ENCODE measurements around the gene GTF2A1. TPM values are rescaled to one million over a fixed set of nuclear protein-coding genes. Genes with fewer than 3 reads are reported as not detected.
"Not testable (repeated sequence)": the region's sequence is repeated elsewhere in the genome, so short reads cannot be mapped to it uniquely, and the experiment has no call there.

GTF2A1 gene
- total and polyA plus RNA-seq, 2 donors (not counting 3 experiments of a cell fraction or from before 2014, with no cell fraction given) = 11.1 to 33.4 TPM

DNA sequence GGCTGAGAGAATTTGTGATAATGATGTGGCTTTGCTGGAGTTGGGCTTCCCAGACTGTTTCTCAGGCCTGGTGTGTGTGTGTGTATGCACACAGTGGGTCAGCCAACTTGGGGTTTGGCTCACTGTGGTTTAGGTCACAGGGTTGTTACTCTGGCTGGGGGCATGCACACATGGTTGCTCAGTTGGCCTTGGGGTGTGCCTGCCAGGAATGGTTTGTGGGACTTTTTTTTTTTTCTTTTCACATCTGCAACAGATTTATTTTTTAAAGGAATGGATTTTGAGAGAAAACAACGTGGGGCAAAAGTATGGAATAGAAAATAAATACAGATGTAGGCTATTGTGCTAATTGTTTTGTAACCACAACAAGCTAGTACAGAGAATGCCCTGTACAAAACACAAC lies 25.0 kb upstream of the GTF2A1 start:
- Histone ChIP-seq H3K36me3 (ENCODE audit: control insufficient read depth in 2 of 2, extremely low read depth in 1 of 2, insufficient read depth in 2 of 2, low read length in 2 of 2) (no peaks in the 10 kb centered on the region), H3K4me3 (replicated peaks in 1 of 3; ENCODE audit: insufficient read depth in 1 of 3, low read depth in 1 of 3, low read length in 3 of 3) (no peak overlapping the region), H3K4me2 (ENCODE audit: insufficient read depth, low read length) (no peak overlapping the region), H3K4me1 (ENCODE audit: control insufficient read depth, extremely low read depth, insufficient read depth, low read length) (no peaks in the 10 kb centered on the region), H3K9me1 (replicated peaks; ENCODE audit: control insufficient read depth, extremely low read depth, insufficient read depth, low read length) (no peaks in the 10 kb centered on the region), H3K9me3 (replicated peaks; ENCODE audit: control insufficient read depth, insufficient read depth, low read length) (no peaks in the 10 kb centered on the region), H2AFZ (ENCODE audit: low read depth, low read length) (no peak overlapping the region), H3K79me2 (ENCODE audit: control insufficient read depth, insufficient read depth, low read length) (no peaks in the 10 kb centered on the region), H3K27me3 (ENCODE audit: control insufficient read depth in 2 of 2, insufficient read depth in 2 of 2, low read length in 2 of 2) (no peaks in the 10 kb centered on the region), H4K20me1 (replicated peaks; ENCODE audit: control insufficient read depth, extremely low read depth, insufficient read depth, low read length) (no peaks in the 10 kb centered on the region), H3K9ac (replicated peaks; ENCODE audit: extremely low read depth, insufficient read depth, low read length) (no peak overlapping the region), H3K27ac (ENCODE audit: insufficient read depth, low read depth, low read length) (no peak overlapping the region)
- intact Hi-C loops (cut with micrococcal nuclease) (no loop called here), dilution Hi-C loops (cut with MboI; ENCODE audit: extremely low pct_ligation_motif_present, low sequenced_read_pairs) (no loop called here)
- CTCF ChIA-PET = no interaction called here
- BruUV-seq (replicated peaks) = no TSS peak
- no peak for DNase-seq (ENCODE audit: low read depth, low spot score)
- FAIRE-seq = no peak
- POLR2A ChIA-PET = no interaction called here
- no peak for TF ChIP-seq JUN (IDR thresholded peaks at IDR 0.05; ENCODE audit: borderline replicate concordance, insufficient read depth, insufficient read length, low read depth)

DNA sequence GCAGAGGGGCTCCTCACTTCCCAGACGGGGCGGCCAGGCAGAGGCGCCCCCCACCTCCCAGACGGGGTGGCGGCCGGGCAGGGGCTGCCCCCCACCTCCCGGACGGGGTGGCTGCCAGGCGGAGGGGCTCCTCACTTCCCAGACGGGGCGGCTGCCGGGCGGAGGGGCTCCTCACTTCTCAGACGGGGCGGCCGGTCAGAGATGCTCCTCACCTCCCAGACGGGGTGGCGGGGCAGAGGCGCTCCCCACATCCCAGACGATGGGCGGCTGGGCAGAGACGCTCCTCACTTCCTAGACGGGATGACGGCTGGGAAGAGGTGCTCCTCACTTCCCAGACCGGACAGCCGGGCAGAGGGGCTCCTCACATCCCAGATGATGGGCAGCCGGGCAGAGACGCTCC lies 23.7 kb upstream of the GTF2A1 start:
- H3K4me1 ChIP-seq (ENCODE audit: control insufficient read depth, extremely low read depth, insufficient read depth, low read length); POLR2A ChIA-PET; H3K79me2 ChIP-seq (ENCODE audit: control insufficient read depth, insufficient read depth, low read length); dilution Hi-C loops (cut with MboI; ENCODE audit: extremely low pct_ligation_motif_present, low sequenced_read_pairs); H3K9me1 ChIP-seq (replicated peaks; ENCODE audit: control insufficient read depth, extremely low read depth, insufficient read depth, low read length); DNase-seq (ENCODE audit: low read depth, low spot score); H3K4me3 ChIP-seq (replicated peaks in 1 of 3; ENCODE audit: insufficient read depth in 1 of 3, low read depth in 1 of 3, low read length in 3 of 3); H3K36me3 ChIP-seq (ENCODE audit: control insufficient read depth in 2 of 2, extremely low read depth in 1 of 2, insufficient read depth in 2 of 2, low read length in 2 of 2); H3K27ac ChIP-seq (ENCODE audit: insufficient read depth, low read depth, low read length); H3K9ac ChIP-seq (replicated peaks; ENCODE audit: extremely low read depth, insufficient read depth, low read length); H3K4me2 ChIP-seq (ENCODE audit: insufficient read depth, low read length); H2AFZ ChIP-seq (ENCODE audit: low read depth, low read length); intact Hi-C loops (cut with micrococcal nuclease); H3K27me3 ChIP-seq (ENCODE audit: control insufficient read depth in 2 of 2, insufficient read depth in 2 of 2, low read length in 2 of 2); H3K9me3 ChIP-seq (replicated peaks; ENCODE audit: control insufficient read depth, insufficient read depth, low read length); CTCF ChIA-PET; FAIRE-seq; BruUV-seq (replicated peaks); H4K20me1 ChIP-seq (replicated peaks; ENCODE audit: control insufficient read depth, extremely low read depth, insufficient read depth, low read length): not testable (repeated sequence)

DNA sequence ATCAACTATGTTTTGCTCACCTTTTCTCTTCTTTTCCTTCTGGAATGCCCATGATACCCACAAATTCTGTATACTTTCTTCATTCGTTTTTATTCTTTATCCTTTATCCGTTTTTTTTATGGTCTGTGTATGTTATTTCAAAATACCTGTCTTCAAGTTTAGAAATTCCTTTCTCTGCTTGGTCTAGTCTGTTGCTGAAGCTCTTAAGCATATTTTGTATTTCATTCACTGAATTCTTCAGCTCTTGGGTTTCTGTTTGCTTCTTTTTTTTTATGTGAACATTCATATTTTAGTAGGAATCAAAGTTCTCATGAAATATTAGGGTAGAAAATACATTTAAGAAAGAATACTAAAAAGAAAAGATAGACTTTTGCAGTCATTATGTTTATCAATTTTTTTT lies 22.7 kb upstream of the GTF2A1 start:
- ChIA-PET CTCF (no interaction called here), POLR2A (no interaction called here)
- no peak overlapping the region for H3K4me3 ChIP-seq (replicated peaks in 1 of 3; ENCODE audit: insufficient read depth in 1 of 3, low read depth in 1 of 3, low read length in 3 of 3)
- intact Hi-C loops (cut with micrococcal nuclease) = no loop called here
- H2AFZ ChIP-seq (ENCODE audit: low read depth, low read length) = no peak overlapping the region
- no peak for FAIRE-seq
- no peaks in the 10 kb centered on the region for H3K4me1 ChIP-seq (ENCODE audit: control insufficient read depth, extremely low read depth, insufficient read depth, low read length)
- no peaks in the 10 kb centered on the region for H3K36me3 ChIP-seq (ENCODE audit: control insufficient read depth in 2 of 2, extremely low read depth in 1 of 2, insufficient read depth in 2 of 2, low read length in 2 of 2)
- no peaks in the 10 kb centered on the region for H3K27me3 ChIP-seq (ENCODE audit: control insufficient read depth in 2 of 2, insufficient read depth in 2 of 2, low read length in 2 of 2)
- DNase-seq (ENCODE audit: low read depth, low spot score) = no peak
- no peaks in the 10 kb centered on the region for H4K20me1 ChIP-seq (replicated peaks; ENCODE audit: control insufficient read depth, extremely low read depth, insufficient read depth, low read length)
- H3K9me3 ChIP-seq (replicated peaks; ENCODE audit: control insufficient read depth, insufficient read depth, low read length) = no peaks in the 10 kb centered on the region
- no peak overlapping the region for H3K27ac ChIP-seq (ENCODE audit: insufficient read depth, low read depth, low read length)
- TF ChIP-seq POLR2A (IDR thresholded peaks at IDR 0.05; ENCODE audit: low read depth, low read length) = no peak
- H3K9ac ChIP-seq (replicated peaks; ENCODE audit: extremely low read depth, insufficient read depth, low read length) = no peak overlapping the region
- H3K9me1 ChIP-seq (replicated peaks; ENCODE audit: control insufficient read depth, extremely low read depth, insufficient read depth, low read length) = no peaks in the 10 kb centered on the region
- H3K79me2 ChIP-seq (ENCODE audit: control insufficient read depth, insufficient read depth, low read length) = no peaks in the 10 kb centered on the region
- no TSS peak for BruUV-seq (replicated peaks)
- dilution Hi-C loops (cut with MboI; ENCODE audit: extremely low pct_ligation_motif_present, low sequenced_read_pairs) = no loop called here
- H3K4me2 ChIP-seq (ENCODE audit: insufficient read depth, low read length) = no peak overlapping the region

DNA sequence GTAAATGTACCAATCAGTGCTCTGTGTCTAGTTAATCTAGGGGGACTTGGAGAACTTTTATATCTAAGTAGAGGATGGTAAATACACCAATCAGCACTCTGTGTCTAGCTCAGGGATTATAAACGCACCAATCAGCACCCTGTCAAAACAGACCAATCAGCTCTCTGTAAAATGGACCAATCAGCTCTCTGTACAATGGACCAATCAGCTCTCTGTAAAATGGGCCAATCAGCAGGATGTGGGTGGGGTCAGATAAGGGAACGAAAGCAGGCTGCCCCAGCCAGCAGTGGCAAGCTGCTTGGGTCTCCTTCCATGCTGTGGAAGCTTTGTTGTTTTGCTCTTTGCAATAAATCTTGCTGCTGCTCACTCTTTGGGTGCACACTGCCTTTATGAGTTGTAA lies 16.1 kb upstream of the GTF2A1 start:
- H3K4me3 ChIP-seq (replicated peaks in 1 of 3; ENCODE audit: insufficient read depth in 1 of 3, low read depth in 1 of 3, low read length in 3 of 3); H3K36me3 ChIP-seq (ENCODE audit: control insufficient read depth in 2 of 2, extremely low read depth in 1 of 2, insufficient read depth in 2 of 2, low read length in 2 of 2); intact Hi-C loops (cut with micrococcal nuclease); H3K4me2 ChIP-seq (ENCODE audit: insufficient read depth, low read length); H3K27ac ChIP-seq (ENCODE audit: insufficient read depth, low read depth, low read length); FAIRE-seq; H3K9me1 ChIP-seq (replicated peaks; ENCODE audit: control insufficient read depth, extremely low read depth, insufficient read depth, low read length); DNase-seq (ENCODE audit: low read depth, low spot score); H3K9me3 ChIP-seq (replicated peaks; ENCODE audit: control insufficient read depth, insufficient read depth, low read length); dilution Hi-C loops (cut with MboI; ENCODE audit: extremely low pct_ligation_motif_present, low sequenced_read_pairs); H3K4me1 ChIP-seq (ENCODE audit: control insufficient read depth, extremely low read depth, insufficient read depth, low read length); H2AFZ ChIP-seq (ENCODE audit: low read depth, low read length); POLR2A ChIA-PET; H4K20me1 ChIP-seq (replicated peaks; ENCODE audit: control insufficient read depth, extremely low read depth, insufficient read depth, low read length); H3K27me3 ChIP-seq (ENCODE audit: control insufficient read depth in 2 of 2, insufficient read depth in 2 of 2, low read length in 2 of 2); H3K9ac ChIP-seq (replicated peaks; ENCODE audit: extremely low read depth, insufficient read depth, low read length); CTCF ChIA-PET; BruUV-seq (replicated peaks); H3K79me2 ChIP-seq (ENCODE audit: control insufficient read depth, insufficient read depth, low read length): not testable (repeated sequence)
